Colonic mucosa (tissue), 4 donors: ENCODE results near the gene CIPC. TPM values are rescaled to one million over a fixed set of nuclear protein-coding genes. Genes with fewer than 3 reads are reported as not detected.
A peak's percentile ranks its signal among the peaks of the same experiment; 100 is the strongest.

Source experiments
- DNase-seq: peaks from one replicate; pipeline ENCODE4 v3.0.0-alpha.2; 2020
- H3K27ac ChIP-seq: fragments of 200-600 bp; one replicate; pipeline ENCODE4 v1.8.0; 2021
- H3K27me3 ChIP-seq: fragments of 200-600 bp; one replicate; pipeline ENCODE4 v1.8.0; 2021
- H3K36me3 ChIP-seq: fragments of 200-600 bp; one replicate; pipeline ENCODE4 v1.8.0; 2021
- H3K4me1 ChIP-seq: fragments of 200-600 bp; one replicate; pipeline ENCODE4 v1.8.0; 2021; ENCODE audit warnings: mild to moderate bottlenecking
- H3K4me3 ChIP-seq: fragments of 200-600 bp; one replicate; pipeline ENCODE4 v1.8.0; 2021
- H3K9ac ChIP-seq, 2 donors: one replicate each; pipeline ENCODE4 v1.7.0; 2013; ENCODE audit warnings: control low read depth in 2 of 2, low read depth in 2 of 2, low read length in 2 of 2
- H3K9me3 ChIP-seq: fragments of 200-600 bp; one replicate; pipeline ENCODE4 v1.8.0; 2021
- intact Hi-C: fragments of 100-400 bp; cut with DNase I; formaldehyde crosslinking; loops from one replicate; pipeline ENCODE4 v1.14.1; 2022
- total RNA-seq, 2 donors: library from RNA; stranded (reverse); fragmentation: NEBNext Ultra II Directional in 1 of 2; extraction: Animal tissue kit (Norgen Biotek cat#: 25700) in 1 of 2; gene quantifications; one replicate each; pipeline ENCODE4 v1.2.1, GENCODE V29; 2021
- TF ChIP-seq, protein P1 (sequence below): fragments of 200-600 bp; IDR thresholded peaks from one replicate; pipeline ENCODE4 v1.8.0; 2022; ENCODE audit warnings: antibody characterized with exemption, mild to moderate bottlenecking
- donor health status: healthy.
- donor health status: DM: no; HTN: no; CAD: no.
- donor health status: DM: no; HTN: no; CAD: no.

Gene CIPC
- total RNA-seq, 2 donors from 2014 or later = 18.2 to 38.4 TPM

DNA sequence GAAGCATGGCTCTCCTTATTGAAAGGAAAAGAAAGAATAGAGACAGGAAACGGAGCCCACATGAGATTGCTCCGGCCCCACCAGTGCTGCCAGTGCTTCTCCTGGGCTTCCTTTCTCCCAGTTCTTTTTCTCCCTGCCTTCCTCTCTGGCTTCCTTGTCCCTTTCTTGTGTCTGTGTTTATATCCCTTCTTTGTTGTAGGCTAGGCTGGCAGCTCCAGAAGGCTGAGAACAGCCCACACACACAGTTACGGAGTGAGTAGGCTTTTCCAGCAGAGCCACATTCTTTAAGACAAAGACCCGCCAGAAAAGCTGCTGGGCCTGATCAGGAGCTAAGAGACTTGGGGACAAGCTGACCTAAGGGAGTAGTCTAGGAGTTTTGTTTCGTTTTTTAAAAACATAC lies 13.0 kb downstream of the CIPC start:
- H3K27me3 ChIP-seq = no peaks in the 10 kb centered on the region
- DNase-seq = no peak
- TF ChIP-seq, protein P1, sequence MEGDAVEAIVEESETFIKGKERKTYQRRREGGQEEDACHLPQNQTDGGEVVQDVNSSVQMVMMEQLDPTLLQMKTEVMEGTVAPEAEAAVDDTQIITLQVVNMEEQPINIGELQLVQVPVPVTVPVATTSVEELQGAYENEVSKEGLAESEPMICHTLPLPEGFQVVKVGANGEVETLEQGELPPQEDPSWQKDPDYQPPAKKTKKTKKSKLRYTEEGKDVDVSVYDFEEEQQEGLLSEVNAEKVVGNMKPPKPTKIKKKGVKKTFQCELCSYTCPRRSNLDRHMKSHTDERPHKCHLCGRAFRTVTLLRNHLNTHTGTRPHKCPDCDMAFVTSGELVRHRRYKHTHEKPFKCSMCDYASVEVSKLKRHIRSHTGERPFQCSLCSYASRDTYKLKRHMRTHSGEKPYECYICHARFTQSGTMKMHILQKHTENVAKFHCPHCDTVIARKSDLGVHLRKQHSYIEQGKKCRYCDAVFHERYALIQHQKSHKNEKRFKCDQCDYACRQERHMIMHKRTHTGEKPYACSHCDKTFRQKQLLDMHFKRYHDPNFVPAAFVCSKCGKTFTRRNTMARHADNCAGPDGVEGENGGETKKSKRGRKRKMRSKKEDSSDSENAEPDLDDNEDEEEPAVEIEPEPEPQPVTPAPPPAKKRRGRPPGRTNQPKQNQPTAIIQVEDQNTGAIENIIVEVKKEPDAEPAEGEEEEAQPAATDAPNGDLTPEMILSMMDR = no peak
- H3K4me3 ChIP-seq = no peak overlapping the region
- H3K9ac ChIP-seq = no peak overlapping the region
- H3K9me3 ChIP-seq = no peaks in the 10 kb centered on the region
- H3K36me3 ChIP-seq = peaks cover 11% of the 10 kb centered on the region
- H3K27ac ChIP-seq = peak overlapping the region; percentile 15
- H3K4me1 ChIP-seq = no peaks in the 10 kb centered on the region
- intact Hi-C loops = no loop called here

DNA sequence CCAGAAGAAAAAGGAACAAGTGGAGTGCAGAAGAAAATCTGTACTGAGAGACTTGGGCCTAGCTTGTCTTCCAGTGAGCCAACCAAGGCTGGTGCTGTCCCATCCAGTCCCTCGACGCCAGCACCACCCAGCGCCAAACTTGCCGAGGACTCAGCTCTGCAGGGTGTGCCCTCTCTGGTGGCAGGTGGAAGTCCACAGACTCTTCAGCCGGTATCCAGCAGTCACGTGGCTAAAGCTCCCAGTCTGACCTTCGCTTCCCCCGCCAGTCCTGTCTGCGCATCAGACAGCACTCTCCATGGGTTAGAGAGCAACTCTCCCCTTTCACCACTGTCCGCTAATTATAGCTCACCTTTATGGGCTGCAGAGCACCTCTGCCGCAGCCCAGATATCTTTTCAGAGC lies 15.6 kb downstream of the CIPC start:
- DNase-seq = peak; percentile 24
- H3K4me3 ChIP-seq = no peak overlapping the region
- H3K9me3 ChIP-seq = no peaks in the 10 kb centered on the region
- H3K27me3 ChIP-seq = no peaks in the 10 kb centered on the region
- H3K9ac ChIP-seq = no peak overlapping the region
- H3K27ac ChIP-seq = no peak overlapping the region
- no peaks in the 10 kb centered on the region for H3K4me1 ChIP-seq
- intact Hi-C loops = no loop called here
- H3K36me3 ChIP-seq = peaks cover 11% of the 10 kb centered on the region
- TF ChIP-seq, protein P1 = no peak

DNA sequence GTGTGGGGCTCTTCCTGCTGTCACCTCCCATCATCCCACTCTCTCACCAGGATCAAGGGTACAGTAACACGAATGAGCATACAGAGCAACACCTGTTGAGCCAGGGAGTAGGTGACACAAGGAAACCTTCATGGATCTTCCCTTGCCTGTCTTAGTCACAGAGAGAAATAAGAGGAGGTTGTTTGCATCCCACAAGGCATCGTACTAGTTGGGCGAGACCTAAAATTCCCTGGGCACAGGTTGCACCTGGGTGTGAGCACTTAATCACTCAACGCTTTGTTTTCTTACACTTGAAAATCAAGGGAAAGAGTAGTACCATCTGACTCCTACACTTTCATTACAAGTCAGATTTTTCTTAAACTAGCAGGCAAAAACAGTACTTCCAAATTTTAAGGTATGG lies 16.6 kb downstream of the CIPC start:
- no peak for DNase-seq
- no peak overlapping the region for H3K27ac ChIP-seq
- no peaks in the 10 kb centered on the region for H3K9me3 ChIP-seq
- no peak overlapping the region for H3K4me3 ChIP-seq
- H3K9ac ChIP-seq = no peak overlapping the region
- intact Hi-C loops = no loop called here
- H3K4me1 ChIP-seq = no peaks in the 10 kb centered on the region
- H3K27me3 ChIP-seq = no peaks in the 10 kb centered on the region
- peaks cover 11% of the 10 kb centered on the region for H3K36me3 ChIP-seq
- TF ChIP-seq, protein P1 = no peak

DNA sequence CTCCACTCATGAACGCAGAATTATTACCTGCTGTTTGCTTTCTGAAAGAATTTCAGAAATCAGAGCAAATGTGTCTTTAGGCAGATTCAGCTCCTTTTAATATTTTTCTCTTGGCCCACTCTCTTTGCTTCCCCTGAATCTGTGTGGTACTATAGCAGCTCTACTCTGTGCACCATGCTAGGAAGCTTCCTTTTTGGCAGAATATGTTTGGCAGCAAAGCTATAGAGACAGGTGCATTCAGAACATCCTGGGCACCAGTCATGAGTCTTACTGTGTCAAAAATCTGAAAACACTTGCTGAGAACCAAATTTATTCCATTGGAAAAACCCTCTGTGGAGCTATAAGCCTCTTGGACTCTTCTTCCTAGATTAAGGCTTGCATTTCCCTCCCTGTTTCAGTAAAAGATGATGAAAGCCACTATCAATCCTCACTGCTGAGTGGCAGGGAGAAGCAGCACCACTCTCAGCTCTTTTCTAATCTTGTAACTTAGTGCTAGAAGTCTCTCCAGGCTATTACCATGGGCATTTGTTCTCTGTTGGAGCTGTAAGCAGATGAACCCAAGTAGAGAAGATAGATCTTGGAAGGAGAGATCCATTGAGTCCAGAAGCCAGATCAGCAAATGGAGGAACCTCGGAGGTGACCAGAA lies 18.2 kb downstream of the CIPC start:
- no peak for DNase-seq
- TF ChIP-seq, protein P1 = no peak
- intact Hi-C loops = no loop called here
- no peak overlapping the region for H3K4me3 ChIP-seq
- H3K27me3 ChIP-seq = no peaks in the 10 kb centered on the region
- H3K9ac ChIP-seq = no peak overlapping the region
- H3K27ac ChIP-seq = no peak overlapping the region
- peaks cover 3% of the 10 kb centered on the region for H3K4me1 ChIP-seq
- H3K36me3 ChIP-seq = peaks cover 11% of the 10 kb centered on the region
- no peaks in the 10 kb centered on the region for H3K9me3 ChIP-seq

DNA sequence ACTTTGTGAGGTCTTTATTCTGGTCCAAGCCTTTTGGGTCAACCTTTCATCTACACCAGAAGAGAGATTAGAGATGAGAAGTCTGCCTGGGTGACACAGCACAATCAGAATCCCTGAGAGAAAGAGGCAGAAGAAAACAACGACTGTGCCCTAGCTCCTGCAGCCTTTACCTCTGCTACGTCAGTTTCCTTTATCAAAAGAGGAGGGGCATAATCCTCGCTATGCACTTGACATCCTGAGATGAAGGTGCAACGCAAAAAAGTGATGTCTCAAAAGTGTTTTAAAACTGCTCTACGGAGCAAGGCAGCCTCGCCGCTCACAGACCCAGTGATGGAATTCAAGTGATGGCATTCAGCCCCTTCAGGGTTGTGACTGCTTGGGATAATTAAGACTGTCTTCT lies 21.8 kb downstream of the CIPC start:
- H3K9ac ChIP-seq = no peak overlapping the region
- no peaks in the 10 kb centered on the region for H3K27me3 ChIP-seq
- H3K27ac ChIP-seq = no peak overlapping the region
- no peaks in the 10 kb centered on the region for H3K36me3 ChIP-seq
- H3K4me1 ChIP-seq = peaks cover 20% of the 10 kb centered on the region
- TF ChIP-seq, protein P1 = no peak
- intact Hi-C loops = no loop called here
- no peak for DNase-seq
- H3K9me3 ChIP-seq = no peaks in the 10 kb centered on the region
- no peak overlapping the region for H3K4me3 ChIP-seq
